Right hindlimb (tissue), 1 donor: Measurements from ENCODE around the gene TMEM63B.
A peak's percentile ranks its signal among the peaks of the same experiment; 100 is the strongest.
"Not testable (repeated sequence)": the region's sequence is repeated elsewhere in the genome, so short reads cannot be mapped to it uniquely, and the experiment has no call there.

Experiments
- DNase-seq: peaks from one replicate; pipeline ENCODE4 v3.0.0-alpha.2; 2018

TMEM63B gene

GRCh38 chr6:44127186-44128019, at the start of gene TMEM63B, which contains the start of gene MRPL14:
TSS of gene TMEM63B (plus strand) at chr6:44127554. CDS start at chr6:44134585, 7,031 bp downstream.
TSS of gene MRPL14 (minus strand) at chr6:44127452. CDS start at chr6:44116611, 10,841 bp downstream.
- peak; percentile 94 for DNase-seq

DNA sequence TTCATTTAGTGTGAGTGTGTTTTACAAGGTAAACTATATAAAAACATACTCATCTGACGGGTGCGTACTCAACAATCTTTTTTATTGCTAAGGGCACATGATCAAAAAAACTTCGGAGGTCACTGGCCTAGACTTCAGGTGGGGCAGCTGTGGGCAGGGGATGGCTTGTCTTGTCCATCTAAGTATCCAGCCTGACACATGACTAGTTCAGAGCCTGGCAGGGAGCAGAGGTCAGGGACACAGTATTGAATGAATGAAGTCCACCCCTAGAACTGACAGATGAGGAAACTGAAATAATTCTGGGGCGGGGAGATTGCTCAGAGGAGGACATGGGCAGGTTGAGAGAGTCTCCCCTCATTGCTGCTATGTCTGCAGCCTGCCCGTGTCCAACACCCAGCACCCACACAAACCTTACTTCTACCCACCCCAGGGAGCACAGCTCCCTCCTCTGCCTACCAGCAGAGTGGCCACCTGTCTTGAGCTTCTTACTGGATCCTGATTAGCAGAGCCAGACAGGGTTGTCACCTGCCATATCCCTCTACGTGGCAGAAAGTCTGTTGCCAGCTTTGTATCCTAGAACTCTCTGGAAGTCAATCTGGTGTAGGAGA, 49.0 kb upstream of the TMEM63B start:
- DNase-seq, result no peak

GRCh38 chr6:44078827-44079671, 48.3 kb upstream of the TMEM63B start:
- peak; percentile 86 for DNase-seq

GRCh38 chr6:44079672-44080071, 47.7 kb upstream of the TMEM63B start:
- no peak for DNase-seq

GRCh38 chr6:44080561-44081521, 46.5 kb upstream of the TMEM63B start:
- no peak for DNase-seq

DNA sequence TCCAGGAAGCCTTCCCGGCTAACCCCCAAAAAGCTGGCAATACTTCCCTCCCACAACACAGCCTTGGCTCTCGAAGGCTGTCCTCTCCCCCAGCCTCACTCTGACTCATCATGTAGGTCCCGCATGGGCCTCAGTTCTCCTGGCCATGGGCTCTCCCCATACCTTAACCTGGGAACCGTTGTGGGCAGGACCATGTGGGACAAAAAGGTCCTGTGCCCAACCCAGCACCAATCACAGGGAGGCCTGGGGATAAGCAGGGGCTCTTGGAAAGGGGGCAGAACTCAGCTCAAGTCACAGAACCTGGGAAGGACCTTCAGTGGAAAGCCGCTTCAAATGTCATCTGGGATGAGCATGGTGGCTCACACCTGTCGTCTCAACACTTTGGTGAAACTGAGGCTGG, 45.6 kb upstream of the TMEM63B start:
- DNase-seq, result no peak

DNA sequence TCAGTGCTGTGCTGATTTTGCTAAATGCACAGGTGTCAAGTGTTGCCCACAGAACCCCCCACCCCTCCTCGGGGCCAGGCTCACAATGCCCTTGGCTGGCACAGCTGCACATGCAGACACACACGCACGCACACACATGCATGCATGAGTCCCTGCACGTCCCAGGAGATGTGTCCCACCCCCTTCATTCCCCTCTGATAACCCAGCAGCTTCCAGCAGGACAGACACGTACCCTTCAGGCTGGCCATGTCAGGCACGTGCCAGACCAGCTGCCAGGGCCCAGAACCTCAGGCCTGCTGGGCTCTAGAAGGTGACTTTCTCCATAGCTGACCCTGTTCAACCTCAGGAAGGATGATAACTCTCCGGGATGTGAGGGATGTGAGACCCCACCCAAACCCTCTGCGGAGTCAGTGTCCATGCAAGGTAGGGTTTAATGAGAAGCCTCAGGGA, 44.5 kb upstream of the TMEM63B start:
- no peak for DNase-seq

DNA sequence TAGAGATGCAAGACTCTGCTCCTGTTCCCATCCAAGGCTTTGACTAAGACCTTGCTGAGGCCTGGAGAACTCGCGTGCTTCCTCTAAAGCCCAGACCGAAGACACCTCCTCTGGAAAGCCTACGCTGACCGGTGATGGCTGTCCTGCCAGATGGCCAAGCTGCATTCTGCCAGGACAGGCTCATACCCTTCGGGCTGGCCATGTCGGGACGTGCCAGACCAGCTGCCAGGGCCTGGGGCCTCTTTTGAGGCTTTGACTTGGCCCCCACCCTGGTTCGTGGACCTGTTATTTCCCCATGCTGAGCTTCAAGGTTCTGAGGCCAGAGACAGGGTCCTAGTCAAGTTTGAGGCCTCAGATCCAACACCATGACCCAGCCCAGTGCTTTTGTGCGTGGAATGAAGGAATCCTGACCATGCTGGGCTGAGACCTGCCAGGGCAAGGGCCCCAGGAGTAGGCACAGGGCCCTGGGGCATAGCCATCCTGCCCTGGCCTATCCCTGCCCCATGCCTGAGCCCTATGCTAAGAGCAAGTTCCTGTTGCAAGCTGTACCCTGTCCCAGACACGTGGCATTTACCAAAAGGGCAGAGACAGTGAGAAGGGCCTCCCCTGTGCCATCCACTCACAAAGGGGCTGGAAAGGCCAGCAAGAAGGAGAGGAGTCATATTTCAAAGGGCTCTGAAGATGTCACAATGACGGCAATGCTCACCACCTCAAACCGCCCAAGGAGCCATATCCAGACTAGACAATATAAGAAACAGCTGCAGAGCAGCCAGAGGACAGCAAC, 42.9 kb upstream of the TMEM63B start:
- DNase-seq, result no peak

- no peak for DNase-seq
Observed at GRCh38 chr6:44085219-44085618, 42.1 kb upstream of the TMEM63B start.

GRCh38 chr6:44086931-44087574, 40.3 kb upstream of the TMEM63B start:
- DNase-seq, result no peak

DNA sequence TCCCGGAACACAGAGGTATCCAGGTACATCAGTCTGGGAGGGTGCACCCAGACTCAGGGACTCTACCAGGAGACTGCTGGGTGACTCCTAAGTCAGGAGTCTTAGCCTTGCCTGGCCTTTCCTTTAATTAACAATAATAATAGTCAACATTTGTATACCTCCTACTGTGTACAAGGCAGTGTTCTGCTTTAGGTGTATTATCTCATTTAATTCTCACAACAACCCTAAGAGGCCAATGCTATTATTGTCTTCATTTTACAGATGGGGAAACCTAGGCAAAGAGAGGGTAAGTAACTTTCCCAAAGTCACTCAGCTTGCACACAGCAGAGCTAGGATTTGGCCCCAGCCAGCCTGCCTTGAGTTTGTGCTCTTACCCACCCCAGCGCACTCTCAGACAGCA, 39.7 kb upstream of the TMEM63B start:
- DNase-seq, result no peak

DNA sequence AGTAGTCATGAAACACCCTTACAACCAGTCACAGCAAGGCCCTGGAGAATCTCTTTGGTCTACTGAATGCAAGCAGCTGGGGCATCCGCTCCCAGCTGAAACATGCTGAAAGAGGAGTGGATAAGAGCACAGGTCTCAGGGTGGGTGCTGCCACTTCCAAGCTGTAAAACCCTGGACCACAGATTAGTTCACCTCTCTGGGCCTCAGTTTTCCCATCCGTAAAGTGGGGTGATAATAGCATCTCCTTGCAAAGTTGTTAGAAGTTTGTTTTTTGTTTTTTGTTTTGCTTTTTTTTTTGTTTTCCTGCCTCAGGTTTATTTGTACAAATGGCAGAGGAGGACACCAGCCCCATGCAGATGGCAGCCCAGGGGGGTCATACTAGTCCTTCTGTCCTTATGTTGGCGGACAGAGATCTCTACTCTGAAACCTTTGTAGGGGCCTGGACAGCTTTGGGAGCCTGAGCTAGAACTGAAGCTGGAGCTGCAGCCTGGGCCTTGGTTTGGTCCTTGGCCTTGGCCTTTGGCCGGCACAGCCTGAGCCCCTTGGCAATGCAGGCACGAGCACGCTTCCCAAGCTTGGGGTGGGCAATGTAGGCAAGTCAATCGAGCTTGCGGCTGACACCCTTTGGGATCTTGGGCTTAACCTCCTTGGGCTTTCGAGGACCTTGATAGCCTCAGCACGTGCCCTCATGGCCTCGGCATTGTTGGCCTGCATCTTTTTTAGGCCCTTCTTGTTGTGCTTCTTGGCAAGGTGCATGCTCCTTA, 38.3 kb upstream of the TMEM63B start:
- DNase-seq, result no peak

GRCh38 chr6:44090465-44090864, 36.9 kb upstream of the TMEM63B start:
- no peak for DNase-seq

DNA sequence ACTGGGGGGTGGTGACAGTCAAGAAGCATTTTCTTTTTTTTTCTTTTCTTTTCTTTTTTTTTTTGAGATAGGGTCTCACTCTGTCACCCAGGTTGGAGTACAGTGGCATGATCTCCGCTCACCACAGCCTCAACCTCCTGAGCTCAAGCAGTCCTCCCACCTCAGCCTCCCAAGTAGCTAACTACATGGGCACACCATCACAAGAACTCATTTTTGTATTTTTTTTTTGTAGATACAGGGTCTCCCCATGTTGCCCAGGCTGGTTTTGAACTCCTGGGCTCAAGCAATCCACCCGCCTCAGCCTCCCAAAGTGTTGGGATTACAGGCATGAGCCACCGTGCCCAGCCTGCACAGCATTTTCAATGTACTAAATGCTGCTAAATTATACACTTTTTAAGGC, 36.0 kb upstream of the TMEM63B start:
- DNase-seq, result not testable (repeated sequence)

GRCh38 chr6:44091981-44092884, 35.1 kb upstream of the TMEM63B start:
- no peak for DNase-seq

- no peak for DNase-seq
Observed at GRCh38 chr6:44093066-44093465, 34.3 kb upstream of the TMEM63B start.

DNA sequence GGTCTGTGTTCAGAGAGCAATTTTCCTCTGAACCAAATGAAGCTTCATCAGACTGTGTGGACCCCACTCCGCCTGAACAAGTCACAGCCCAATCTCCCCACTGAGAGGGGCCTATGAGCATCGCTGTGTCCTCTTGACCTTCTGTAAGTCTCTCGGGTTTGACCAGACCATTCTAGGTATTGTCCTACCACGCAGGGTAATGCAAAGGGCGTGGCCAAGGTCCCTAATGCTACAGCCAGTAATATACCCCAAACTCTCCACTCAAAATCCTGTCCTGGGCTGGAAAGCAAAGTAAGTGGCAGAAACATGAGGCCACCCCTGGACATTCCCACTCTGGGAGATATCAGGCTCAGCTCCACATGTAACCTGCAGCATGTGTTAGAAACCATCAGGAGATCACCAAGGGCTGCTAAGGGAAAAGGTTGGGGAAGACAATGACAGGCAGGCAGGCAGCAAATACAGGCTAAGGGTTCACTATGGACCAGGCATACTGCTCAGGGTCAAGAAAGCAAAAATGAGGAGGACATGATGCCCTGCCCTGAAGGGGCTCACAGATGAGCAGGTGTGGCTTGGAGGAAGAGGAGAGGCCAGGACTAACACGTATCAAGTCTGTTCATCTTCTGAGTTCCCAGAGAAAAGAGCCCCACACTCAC, 33.5 kb upstream of the TMEM63B start:
- no peak for DNase-seq
